NCI-H2107 treated with DMSO at 0.1 percent for 48 hours (cell line): ENCODE measurements around the gene GPR107.

ENCODE experiments used
- DNase-seq: peaks from one replicate; lab custom pipeline; 2025; ENCODE audit not compliant: unreplicated experiment; lab: John Stamatoyannopoulos, UW

Gene GPR107

GRCh38 chr9:130155647-130156046 lies 101.9 kb downstream of the GPR107 start:
- DNase-seq: no peak

GRCh38 chr9:130156672-130157071 lies 103.0 kb downstream of the GPR107 start:
- DNase-seq: no peak

GRCh38 chr9:130157079-130157478 lies 103.4 kb downstream of the GPR107 start:
- DNase-seq: no peak

GRCh38 chr9:130158001-130158400 lies 104.3 kb downstream of the GPR107 start:
- DNase-seq: no peak

- no peak for DNase-seq
Observed at GRCh38 chr9:130159057-130159456, 105.4 kb downstream of the GPR107 start.

- peak; percentile 56 for DNase-seq
Observed at GRCh38 chr9:130159915-130160670, 106.4 kb downstream of the GPR107 start.

- DNase-seq: no peak
Observed at GRCh38 chr9:130160862-130161470, 107.3 kb downstream of the GPR107 start.

GRCh38 chr9:130165579-130165978 lies 111.9 kb downstream of the GPR107 start:
- DNase-seq: no peak

GRCh38 chr9:130166399-130166798 lies 112.7 kb downstream of the GPR107 start:
- DNase-seq: no peak

GRCh38 chr9:130167927-130168326 lies 114.2 kb downstream of the GPR107 start:
- no peak for DNase-seq

GRCh38 chr9:130171226-130172148 lies 117.8 kb downstream of the GPR107 start:
- no peak for DNase-seq

GRCh38 chr9:130172161-130172857 lies 118.6 kb downstream of the GPR107 start, which contains the start of gene NCS1:
NCS1 (plus strand) TSS chr9:130172404; CDS start chr9:130172664, 260 bp downstream.
- no peak for DNase-seq

- DNase-seq: no peak
Observed at GRCh38 chr9:130172858-130173665, 119.4 kb downstream of the GPR107 start.

GRCh38 chr9:130173666-130173983 lies 119.9 kb downstream of the GPR107 start:
- no peak for DNase-seq

GRCh38 chr9:130174025-130174424 lies 120.3 kb downstream of the GPR107 start:
- no peak for DNase-seq

- DNase-seq: no peak
Observed at GRCh38 chr9:130174920-130175321, 121.2 kb downstream of the GPR107 start.

- DNase-seq: no peak
Observed at GRCh38 chr9:130175355-130175754, 121.6 kb downstream of the GPR107 start.

- no peak for DNase-seq
Observed at GRCh38 chr9:130176760-130177159, 123.1 kb downstream of the GPR107 start.

GRCh38 chr9:130177898-130178805 lies 124.4 kb downstream of the GPR107 start:
- no peak for DNase-seq
